ENCODE data around the gene ABLIM1. TPM values are rescaled to one million over a fixed set of nuclear protein-coding genes. Genes with fewer than 3 reads are reported as not detected.

The ABLIM1 gene
- total and polyA plus RNA-seq, 2 of the 4 experiments (the other 2 are of a cell fraction): 7.7 to 9.9 TPM

DNA sequence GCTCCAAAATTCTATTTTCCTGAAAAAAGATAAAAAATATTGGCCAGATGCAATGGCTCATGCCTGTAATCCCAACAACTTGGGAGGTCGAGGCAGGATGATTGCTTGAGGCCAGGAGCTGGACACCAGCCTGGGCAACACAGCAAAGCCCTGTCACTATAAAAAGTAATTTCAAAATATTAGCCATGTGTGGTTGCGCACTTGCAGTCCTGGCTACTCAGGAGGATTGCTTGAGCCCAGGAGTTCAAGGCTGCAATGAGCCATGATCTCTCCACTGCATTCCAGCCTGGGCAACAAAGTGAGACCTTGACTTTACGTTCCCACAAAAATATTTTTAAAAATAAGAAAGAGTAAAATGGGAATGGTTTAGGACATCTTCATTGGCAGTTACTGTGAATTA is 149.7 kb downstream of the ABLIM1 start:
- no peak overlapping the region for H2BK20ac ChIP-seq (ENCODE audit: low read depth, low read length)
- no peaks in the 10 kb centered on the region for H3K36me3 ChIP-seq (ENCODE audit: control insufficient read depth, insufficient read depth, low read length)
- ATAC-seq (ENCODE audit: low read depth): no peak
- H3K4me1 ChIP-seq (ENCODE audit: control insufficient read depth, insufficient read depth, low read length): peaks cover 2% of the 10 kb centered on the region
- no peak overlapping the region for H4K8ac ChIP-seq (ENCODE audit: low read depth in 2 of 2, low read length in 2 of 2)
- TF ChIP-seq MXI1 (IDR thresholded peaks at IDR 0.05; ENCODE audit: borderline replicate concordance, low read depth, low read length) (no peak), MAFK (IDR thresholded peaks at IDR 0.05; ENCODE audit: low read depth, low read length) (no peak), RFX5 (IDR thresholded peaks at IDR 0.05; ENCODE audit: low read depth, low read length) (no peak), CHD1 (IDR thresholded peaks at IDR 0.05; ENCODE audit: low read depth, low read length) (no peak), RAD21 (IDR thresholded peaks at IDR 0.05; ENCODE audit: low read length) (no peak), NFE2L2 (IDR thresholded peaks at IDR 0.05; ENCODE audit: low read depth, low read length) (no peak), FOS (IDR thresholded peaks at IDR 0.05; ENCODE audit: low read depth, low read length) (no peak), MAZ (IDR thresholded peaks at IDR 0.05; ENCODE audit: borderline replicate concordance, low read depth, low read length) (no peak), SMC3 (IDR thresholded peaks at IDR 0.05; ENCODE audit: low read depth, low read length) (no peak), BHLHE40 (IDR thresholded peaks at IDR 0.05; ENCODE audit: low read depth, low read length) (no peak), RCOR1 (IDR thresholded peaks at IDR 0.05; ENCODE audit: insufficient replicate concordance, low read length) (no peak), POLR2A (IDR thresholded peaks at IDR 0.05; ENCODE audit: low read depth, low read length) (no peak), CEBPB (IDR thresholded peaks at IDR 0.05; ENCODE audit: low read depth, low read length) (no peak)
- TF ChIP-seq, protein P1, sequence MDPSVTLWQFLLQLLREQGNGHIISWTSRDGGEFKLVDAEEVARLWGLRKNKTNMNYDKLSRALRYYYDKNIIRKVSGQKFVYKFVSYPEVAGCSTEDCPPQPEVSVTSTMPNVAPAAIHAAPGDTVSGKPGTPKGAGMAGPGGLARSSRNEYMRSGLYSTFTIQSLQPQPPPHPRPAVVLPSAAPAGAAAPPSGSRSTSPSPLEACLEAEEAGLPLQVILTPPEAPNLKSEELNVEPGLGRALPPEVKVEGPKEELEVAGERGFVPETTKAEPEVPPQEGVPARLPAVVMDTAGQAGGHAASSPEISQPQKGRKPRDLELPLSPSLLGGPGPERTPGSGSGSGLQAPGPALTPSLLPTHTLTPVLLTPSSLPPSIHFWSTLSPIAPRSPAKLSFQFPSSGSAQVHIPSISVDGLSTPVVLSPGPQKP (IDR thresholded peaks at IDR 0.05; ENCODE audit: borderline replicate concordance, low read depth, low read length): no peak
- TF ChIP-seq, protein P2, sequence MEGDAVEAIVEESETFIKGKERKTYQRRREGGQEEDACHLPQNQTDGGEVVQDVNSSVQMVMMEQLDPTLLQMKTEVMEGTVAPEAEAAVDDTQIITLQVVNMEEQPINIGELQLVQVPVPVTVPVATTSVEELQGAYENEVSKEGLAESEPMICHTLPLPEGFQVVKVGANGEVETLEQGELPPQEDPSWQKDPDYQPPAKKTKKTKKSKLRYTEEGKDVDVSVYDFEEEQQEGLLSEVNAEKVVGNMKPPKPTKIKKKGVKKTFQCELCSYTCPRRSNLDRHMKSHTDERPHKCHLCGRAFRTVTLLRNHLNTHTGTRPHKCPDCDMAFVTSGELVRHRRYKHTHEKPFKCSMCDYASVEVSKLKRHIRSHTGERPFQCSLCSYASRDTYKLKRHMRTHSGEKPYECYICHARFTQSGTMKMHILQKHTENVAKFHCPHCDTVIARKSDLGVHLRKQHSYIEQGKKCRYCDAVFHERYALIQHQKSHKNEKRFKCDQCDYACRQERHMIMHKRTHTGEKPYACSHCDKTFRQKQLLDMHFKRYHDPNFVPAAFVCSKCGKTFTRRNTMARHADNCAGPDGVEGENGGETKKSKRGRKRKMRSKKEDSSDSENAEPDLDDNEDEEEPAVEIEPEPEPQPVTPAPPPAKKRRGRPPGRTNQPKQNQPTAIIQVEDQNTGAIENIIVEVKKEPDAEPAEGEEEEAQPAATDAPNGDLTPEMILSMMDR (conservative IDR thresholded peaks at IDR 0.05; ENCODE audit: low read depth, low read length): no peak
- TF ChIP-seq, protein P3, sequence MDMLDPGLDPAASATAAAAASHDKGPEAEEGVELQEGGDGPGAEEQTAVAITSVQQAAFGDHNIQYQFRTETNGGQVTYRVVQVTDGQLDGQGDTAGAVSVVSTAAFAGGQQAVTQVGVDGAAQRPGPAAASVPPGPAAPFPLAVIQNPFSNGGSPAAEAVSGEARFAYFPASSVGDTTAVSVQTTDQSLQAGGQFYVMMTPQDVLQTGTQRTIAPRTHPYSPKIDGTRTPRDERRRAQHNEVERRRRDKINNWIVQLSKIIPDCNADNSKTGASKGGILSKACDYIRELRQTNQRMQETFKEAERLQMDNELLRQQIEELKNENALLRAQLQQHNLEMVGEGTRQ (IDR thresholded peaks at IDR 0.05; ENCODE audit: low read depth, low read length): no peak
- H3K23ac ChIP-seq (ENCODE audit: low read depth, low read length): no peak overlapping the region
- no peak overlapping the region for H3K27ac ChIP-seq (ENCODE audit: insufficient read depth, low read length)
- no peak overlapping the region for H2AK9ac ChIP-seq (replicated peaks; ENCODE audit: low read depth, low read length, poor library complexity)
- BruUV-seq (replicated peaks): no TSS peak
- no peak overlapping the region for H2BK15ac ChIP-seq (ENCODE audit: low read depth, low read length)
- no peak overlapping the region for H2BK120ac ChIP-seq (ENCODE audit: low read depth, low read length)
- in situ Hi-C loops (cut with MboI; ENCODE audit: low sequenced_read_pairs): no loop called here
- peaks cover 27% of the 10 kb centered on the region for H3K27me3 ChIP-seq (ENCODE audit: control insufficient read depth, insufficient read depth, low read length)
- CTCF ChIA-PET: no interaction called here
- dilution Hi-C loops (cut with HindIII; ENCODE audit: low sequenced_read_pairs, unreplicated experiment): no loop called here
- H3K79me1 ChIP-seq (ENCODE audit: low read depth in 1 of 2, low read length in 2 of 2): no peaks in the 10 kb centered on the region
- no peak for DNase-seq
- H3K4me2 ChIP-seq (ENCODE audit: low read depth, low read length): no peak overlapping the region
- H4K5ac ChIP-seq (ENCODE audit: low read depth, low read length): no peak overlapping the region
- intact Hi-C loops (cut with micrococcal nuclease): no loop called here
- H4K20me1 ChIP-seq (ENCODE audit: insufficient read depth, low read length): no peaks in the 10 kb centered on the region
- no peak overlapping the region for H3K9ac ChIP-seq (ENCODE audit: low read depth, low read length)
- no CpG with 5 or more reads among the region's 3 CpGs for WGBS, 2 experiments (ENCODE audit: extremely low coverage in 2 of 2, insufficient read length in 1 of 2)
- H2AK5ac ChIP-seq (ENCODE audit: low read depth, low read length): no peak overlapping the region
- no peaks in the 10 kb centered on the region for H3K9me3 ChIP-seq (ENCODE audit: control insufficient read depth, insufficient read depth, low read length)
- no peak overlapping the region for H3K56ac ChIP-seq (ENCODE audit: extremely low read depth, insufficient read depth, low read length)
- H4K91ac ChIP-seq (ENCODE audit: insufficient read depth, low read depth, low read length): no peak overlapping the region
- no peak overlapping the region for H3K14ac ChIP-seq (replicated peaks; ENCODE audit: low read depth, low read length)
- no peak overlapping the region for H3K4me3 ChIP-seq (ENCODE audit: insufficient read depth, low read depth, low read length)
- no peak overlapping the region for H2AFZ ChIP-seq (replicated peaks; ENCODE audit: low read length, poor library complexity)
- peaks cover 3% of the 10 kb centered on the region; the same call in 1 of the 2 replicates for H3K9me1 ChIP-seq (ENCODE audit: insufficient read depth, low read length)
- H3K18ac ChIP-seq (ENCODE audit: low read depth, low read length): no peak overlapping the region
- POLR2A ChIA-PET (ENCODE audit: unreplicated experiment): no interaction called here
- no peak overlapping the region for H2BK5ac ChIP-seq (ENCODE audit: low read depth, low read length, poor library complexity, severe bottlenecking)
- no peak overlapping the region for H3K4ac ChIP-seq (ENCODE audit: low read depth, low read length)

Data from IMR-90 (cell line).